Measurements from ENCODE around the gene HSPH1. TPM values are rescaled to one million over a fixed set of nuclear protein-coding genes. Genes with fewer than 3 reads are reported as not detected.

HSPH1 gene
- total RNA-seq, 1 donor from 2014 or later: 52.4 TPM

Other genes with a start within 250 kb of the HSPH1 start
- 0.31 TPM for gene TEX26, start 229.2 kb downstream of the HSPH1 start, total RNA-seq
- gene B3GLCT, start 38.1 kb upstream of the HSPH1 start, total RNA-seq: 5.9 TPM